OCI-LY1 (cell line): ENCODE data around the gene SCNN1B.
"Not testable (repeated sequence)": the region's sequence is repeated elsewhere in the genome, so short reads cannot be mapped to it uniquely, and the experiment has no call there.

Experiments
- H2AFZ ChIP-seq: fragments of 200-600 bp; sonication (generic), shearing (Covaris generic); 2 replicates; pipeline ENCODE4 v1.6.0; 2014; ENCODE audit warnings: antibody characterized with exemption, mild to moderate bottlenecking, low read length
- H3F3A ChIP-seq: fragments of 200-600 bp; sonication (generic), shearing (Covaris generic); 2 replicates; pipeline ENCODE4 v1.6.0; 2014; ENCODE audit warnings: mild to moderate bottlenecking, antibody characterized with exemption, low read length, moderate library complexity; ENCODE audit not compliant: insufficient read depth
- H3K27ac ChIP-seq: fragments of 200-600 bp; sonication (generic); 2 replicates; pipeline ENCODE4 v1.5.1; 2014; ENCODE audit warnings: low read length, mixed run types, mild to moderate bottlenecking, low read depth; ENCODE audit not compliant: poor library complexity, severe bottlenecking
- H3K27me3 ChIP-seq: fragments of 200-600 bp; sonication (generic); 2 replicates; pipeline ENCODE4 v1.6.0; 2014; ENCODE audit warnings: antibody characterized with exemption, mild to moderate bottlenecking, low read length, moderate library complexity; ENCODE audit not compliant: insufficient read depth
- H3K36me3 ChIP-seq: fragments of 200-600 bp; sonication (generic); 2 replicates; pipeline ENCODE4 v1.6.1; 2014; ENCODE audit warnings: mild to moderate bottlenecking, antibody characterized with exemption, low read length, moderate library complexity, mixed read lengths; ENCODE audit not compliant: insufficient read depth
- H3K4me1 ChIP-seq: fragments of 200-600 bp; sonication (generic); 2 replicates; pipeline ENCODE4 v1.5.1; 2014; ENCODE audit warnings: mild to moderate bottlenecking, low read length, moderate library complexity; ENCODE audit not compliant: insufficient read depth, severe bottlenecking
- H3K4me2 ChIP-seq: fragments of 200-600 bp; sonication (generic), shearing (Covaris generic); 2 replicates; pipeline ENCODE4 v1.6.1; 2014; ENCODE audit warnings: low read length
- H3K4me3 ChIP-seq: fragments of 200-600 bp; sonication (generic); 2 replicates; pipeline ENCODE4 v1.5.1; 2014; ENCODE audit warnings: low read length, low read depth, mild to moderate bottlenecking, mixed read lengths; ENCODE audit not compliant: poor library complexity, severe bottlenecking
- H3K79me2 ChIP-seq: fragments of 200-600 bp; shearing (Covaris generic); 2 replicates; pipeline ENCODE4 v1.6.1; 2016; ENCODE audit warnings: mixed run types, low read length, mixed read lengths; ENCODE audit not compliant: insufficient read depth
- H3K9ac ChIP-seq: fragments of 200-600 bp; sonication (generic), shearing (Covaris generic); 2 replicates; pipeline ENCODE4 v1.6.1; 2014; ENCODE audit warnings: mild to moderate bottlenecking, low read length, mixed read lengths
- H3K9me2 ChIP-seq: fragments of 200-600 bp; sonication (generic), shearing (Covaris generic); 2 replicates; pipeline ENCODE4 v1.6.1; 2014; ENCODE audit warnings: low read depth, mild to moderate bottlenecking, low read length, mixed read lengths
- H3K9me3 ChIP-seq: fragments of 200-600 bp; shearing (Covaris generic); 2 replicates; pipeline ENCODE4 v1.6.1; 2014; ENCODE audit warnings: low read length, mixed read lengths
- H4K20me1 ChIP-seq: fragments of 200-600 bp; sonication (generic), shearing (Covaris generic); 2 replicates; pipeline ENCODE4 v1.6.0; 2016; ENCODE audit warnings: mild to moderate bottlenecking, low read length; ENCODE audit not compliant: insufficient read depth
- CTCF ChIP-seq: fragments of 200-600 bp; sonication (generic), shearing (Covaris generic); IDR thresholded peaks from 2 replicates; pipeline ENCODE4 v1.5.1; 2017; ENCODE audit warnings: mild to moderate bottlenecking, antibody characterized with exemption, low read length, moderate library complexity, mixed read lengths
- EZH2 ChIP-seq: fragments of 200-600 bp; sonication (generic), shearing (Covaris generic); IDR thresholded peaks from 2 replicates; pipeline ENCODE4 v1.8.0; 2017; ENCODE audit warnings: borderline replicate concordance, mixed run types, mild to moderate bottlenecking, antibody characterized with exemption, low read length, moderate library complexity, mixed read lengths

SCNN1B gene

GRCh38 chr16:23395732-23396131, 93.6 kb downstream of the SCNN1B start:
- H3K9ac ChIP-seq = no peak overlapping the region
- H3K27me3 ChIP-seq = no peaks in the 10 kb centered on the region
- no peak for TF ChIP-seq CTCF
- no peak for TF ChIP-seq EZH2
- peaks cover 8% of the 10 kb centered on the region; the same call in 1 of the 2 replicates for H3K36me3 ChIP-seq
- no peak overlapping the region for H3K27ac ChIP-seq
- no peaks in the 10 kb centered on the region for H4K20me1 ChIP-seq
- H2AFZ ChIP-seq = no peak overlapping the region
- no peaks in the 10 kb centered on the region for H3K79me2 ChIP-seq
- H3K4me3 ChIP-seq = no peak overlapping the region
- peaks cover 8% of the 10 kb centered on the region for H3K4me1 ChIP-seq
- no peaks in the 10 kb centered on the region for H3K9me3 ChIP-seq
- no peaks in the 10 kb centered on the region for H3F3A ChIP-seq
- H3K4me2 ChIP-seq = no peak overlapping the region
- no peaks in the 10 kb centered on the region for H3K9me2 ChIP-seq

- H3K27ac ChIP-seq = no peak overlapping the region
- no peak overlapping the region for H3K4me2 ChIP-seq
- H3K4me3 ChIP-seq = no peak overlapping the region
- no peaks in the 10 kb centered on the region for H3K27me3 ChIP-seq
- no peak overlapping the region for H3K9ac ChIP-seq
- TF ChIP-seq CTCF (no peak), EZH2 (no peak)
- no peaks in the 10 kb centered on the region for H3K9me2 ChIP-seq
- H3F3A ChIP-seq = no peaks in the 10 kb centered on the region
- H3K4me1 ChIP-seq = peaks cover 8% of the 10 kb centered on the region
- H3K79me2 ChIP-seq = no peaks in the 10 kb centered on the region
- no peaks in the 10 kb centered on the region for H3K9me3 ChIP-seq
- H2AFZ ChIP-seq = no peak overlapping the region
- no peaks in the 10 kb centered on the region for H4K20me1 ChIP-seq
- peaks cover 17% of the 10 kb centered on the region; the same call in 1 of the 2 replicates for H3K36me3 ChIP-seq
These were observed 95.4 kb downstream of the SCNN1B start for GRCh38 chr16:23397464-23397863.

- no peak overlapping the region for H3K4me2 ChIP-seq
- no peaks in the 10 kb centered on the region for H3K79me2 ChIP-seq
- no peak overlapping the region for H3K4me3 ChIP-seq
- H3K9ac ChIP-seq = no peak overlapping the region
- peaks cover 8% of the 10 kb centered on the region for H3K4me1 ChIP-seq
- no peak for TF ChIP-seq EZH2
- TF ChIP-seq CTCF = no peak
- H3K36me3 ChIP-seq = peaks cover 30% of the 10 kb centered on the region
- H3K27me3 ChIP-seq = no peaks in the 10 kb centered on the region
- no peak overlapping the region for H3K27ac ChIP-seq
- no peaks in the 10 kb centered on the region for H4K20me1 ChIP-seq
- no peaks in the 10 kb centered on the region for H3F3A ChIP-seq
- H2AFZ ChIP-seq = no peak overlapping the region
- H3K9me3 ChIP-seq = no peaks in the 10 kb centered on the region
- no peaks in the 10 kb centered on the region for H3K9me2 ChIP-seq
These were observed 97.1 kb downstream of the SCNN1B start for GRCh38 chr16:23398987-23399805.

- H3K27ac ChIP-seq, H3F3A ChIP-seq, H3K9me3 ChIP-seq, H4K20me1 ChIP-seq, H3K27me3 ChIP-seq, H2AFZ ChIP-seq, H3K4me2 ChIP-seq, H3K4me1 ChIP-seq, H3K9me2 ChIP-seq, H3K4me3 ChIP-seq, H3K79me2 ChIP-seq, H3K9ac ChIP-seq: not testable (repeated sequence)
- peaks cover 32% of the 10 kb centered on the region for H3K36me3 ChIP-seq
These were observed 98.3 kb downstream of the SCNN1B start for GRCh38 chr16:23400447-23400846.
